ENCODE results near the gene CARD11.
A peak's percentile ranks its signal among the peaks of the same experiment; 100 is the strongest.

The CARD11 gene

DNA sequence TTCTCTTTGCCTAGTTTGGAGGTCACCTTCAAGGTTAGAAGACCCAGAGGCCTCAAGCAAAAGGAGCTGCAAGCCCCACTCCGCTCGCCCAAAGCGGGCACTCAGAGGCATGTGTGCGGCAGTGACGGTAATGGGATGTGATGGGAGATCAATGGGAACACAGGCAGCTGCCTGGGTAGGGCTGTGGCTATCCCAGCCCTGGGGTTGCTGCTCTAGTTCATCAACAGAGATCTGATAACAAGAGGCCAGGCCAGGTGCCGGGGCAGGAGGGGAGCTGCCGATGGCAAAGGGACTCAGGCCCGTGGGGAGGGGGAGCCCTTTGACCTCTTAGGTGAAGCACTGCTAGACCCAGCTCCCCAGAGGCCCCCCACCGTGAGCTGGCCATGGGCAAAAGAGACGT, 147.5 kb downstream of the CARD11 start:
- DNase-seq, result no peak

DNA sequence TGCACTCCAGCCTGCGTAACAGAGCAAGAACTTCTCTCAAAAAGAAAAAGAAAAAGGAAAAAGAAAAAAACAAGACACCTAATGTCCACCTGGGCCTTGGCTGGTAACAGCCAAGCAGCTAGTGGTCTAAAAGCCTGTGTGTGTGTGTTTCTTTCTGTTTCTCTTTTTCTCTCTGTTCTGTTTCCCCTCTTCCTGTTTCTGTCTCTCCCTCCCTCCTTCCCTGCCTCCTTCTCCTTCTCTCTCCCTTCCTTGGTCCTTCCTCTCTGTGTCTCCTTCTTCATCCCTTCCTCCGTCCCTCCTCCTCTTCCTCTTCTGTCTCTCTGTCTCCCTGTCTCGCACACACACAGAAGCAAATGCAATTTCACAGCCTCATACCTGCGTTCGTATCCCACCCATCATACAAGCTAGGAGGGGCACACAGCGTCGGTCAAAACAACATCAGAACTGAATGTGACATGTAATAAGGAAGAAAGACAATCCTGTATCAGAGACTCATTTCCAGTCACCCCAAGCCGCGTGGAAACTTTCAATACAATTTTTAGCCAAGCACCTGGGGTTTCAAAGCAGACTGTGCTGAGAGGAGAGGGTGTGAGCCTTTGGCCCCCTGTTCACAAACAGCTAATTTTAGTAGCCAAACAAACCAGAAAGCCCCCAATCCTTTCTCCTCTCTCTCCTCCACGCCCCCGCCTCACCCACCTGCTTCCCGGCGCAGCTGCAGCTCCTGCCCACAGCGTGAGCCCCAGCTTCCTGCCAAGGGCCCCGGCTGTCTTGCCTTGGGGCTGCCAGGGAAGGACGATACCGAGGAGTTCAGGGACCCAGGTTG, 149.3 kb downstream of the CARD11 start:
- DNase-seq, result peak; percentile 67

DNA sequence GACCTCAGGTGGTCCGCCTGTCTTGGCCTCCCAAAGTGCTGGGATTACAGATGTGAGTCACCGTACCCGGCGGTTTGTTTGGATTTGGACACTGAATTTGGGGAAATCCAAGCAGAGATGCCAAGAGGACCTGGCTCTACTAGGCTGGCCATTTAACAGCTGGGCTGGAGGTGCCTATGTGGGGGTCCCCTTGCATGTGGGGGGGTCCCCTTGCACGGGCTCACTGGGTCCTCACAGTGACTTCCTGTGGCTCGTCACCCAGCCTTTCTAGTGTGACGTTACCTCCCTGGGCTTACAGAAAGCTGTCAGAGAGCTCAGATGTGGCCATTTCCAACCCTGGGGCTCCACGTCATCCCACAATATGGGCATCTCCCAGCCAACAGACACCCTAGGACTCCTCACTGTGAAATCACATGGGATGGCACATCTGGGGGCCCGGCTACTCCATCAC, 150.2 kb downstream of the CARD11 start:
- DNase-seq, result no peak

DNA sequence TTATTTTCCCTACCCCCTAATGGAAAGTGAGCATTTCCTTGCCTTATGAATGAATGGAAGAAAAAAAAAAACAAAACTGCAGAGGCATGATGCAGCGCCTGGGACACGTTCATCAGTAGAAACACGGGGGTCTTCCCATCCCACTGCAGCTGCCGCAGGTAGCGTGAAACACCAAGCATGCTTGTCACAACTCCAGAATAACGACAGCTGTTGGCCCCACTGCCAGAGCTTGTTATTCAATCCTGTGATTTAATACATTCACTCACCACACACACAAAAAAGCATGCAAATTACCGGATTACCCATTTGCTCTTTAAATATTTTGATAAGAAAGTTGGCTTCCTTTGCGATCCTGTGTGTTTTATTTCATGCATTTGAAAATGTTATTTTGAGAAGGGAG, 151.1 kb downstream of the CARD11 start:
- no peak for DNase-seq

DNA sequence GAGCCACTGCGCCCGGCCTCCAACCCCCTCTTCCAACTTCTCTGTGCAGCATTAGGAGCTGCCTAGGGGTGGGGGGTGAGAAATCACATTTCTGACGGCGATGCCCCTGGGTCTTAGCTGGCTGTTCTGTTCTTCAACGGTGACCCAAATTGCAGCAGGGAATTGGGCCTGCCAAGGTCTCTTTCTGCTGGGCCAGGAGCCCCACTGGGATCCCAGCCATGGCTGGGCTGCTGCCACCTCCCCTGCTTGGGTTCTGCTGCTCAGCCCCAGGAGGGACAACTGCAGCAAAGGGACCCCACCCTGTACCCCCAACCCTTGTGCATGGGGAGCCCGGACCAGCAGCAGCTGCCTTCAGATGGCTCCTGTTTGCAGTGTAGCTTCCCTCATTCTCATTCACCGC, 155.9 kb downstream of the CARD11 start:
- DNase-seq, result no peak

DNA sequence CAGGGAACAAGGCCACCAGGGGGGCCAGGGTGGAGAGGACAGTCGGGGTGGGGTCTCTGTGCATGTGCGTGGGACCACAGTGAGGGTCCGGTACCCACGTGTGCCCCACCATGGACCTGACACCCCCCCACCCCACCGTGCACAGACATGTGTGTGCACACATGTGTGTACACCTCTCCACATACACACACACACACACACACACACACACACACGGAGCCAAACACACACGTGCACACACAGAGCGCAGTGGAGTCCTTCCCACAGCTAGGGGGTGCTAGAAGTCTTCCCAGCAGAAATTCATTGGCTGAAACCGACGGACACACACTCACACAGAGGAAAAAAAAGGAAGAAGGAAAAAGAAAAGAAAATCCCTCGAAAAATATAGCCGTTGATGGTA, 156.8 kb downstream of the CARD11 start:
- DNase-seq, result peak; percentile 49

DNA sequence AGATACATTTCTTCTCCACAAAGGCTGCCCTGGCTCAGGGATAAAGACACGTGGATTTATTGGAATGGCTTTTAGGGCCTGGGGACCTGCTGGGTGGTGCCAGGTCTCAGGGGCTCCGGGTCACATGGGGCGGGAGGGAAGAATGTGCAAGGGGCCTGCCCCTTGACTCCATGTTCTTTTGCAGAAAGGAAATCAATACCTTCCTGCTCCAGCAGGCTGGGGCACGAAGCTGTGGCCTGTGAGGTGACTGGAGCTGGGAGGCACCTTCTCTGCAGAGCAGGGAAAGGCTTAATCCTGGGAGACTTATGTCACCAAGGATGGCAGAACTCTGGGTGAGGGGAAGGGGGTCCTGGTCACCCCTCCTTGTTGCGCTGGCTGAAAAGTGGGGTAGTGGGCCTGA, 157.3 kb downstream of the CARD11 start:
- no peak for DNase-seq

DNA sequence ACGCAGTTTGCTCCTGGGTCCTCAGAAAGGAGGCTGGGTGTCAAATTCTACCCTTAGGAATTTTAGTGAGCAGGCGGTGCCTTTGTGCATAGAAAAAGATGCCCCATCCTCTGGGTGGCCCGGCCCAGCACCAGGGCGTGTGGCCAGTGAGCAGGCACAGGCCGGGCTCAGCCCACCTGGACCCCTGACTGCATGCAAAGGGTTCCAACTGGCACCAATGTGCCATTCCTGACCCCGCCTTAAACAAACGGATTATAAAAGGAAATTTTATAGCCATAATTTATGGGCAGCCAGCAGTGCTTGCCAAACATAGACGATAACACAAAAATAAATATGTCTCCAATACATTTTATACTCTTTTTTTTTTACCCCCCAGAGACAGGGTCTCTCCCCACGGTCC, 159.5 kb downstream of the CARD11 start:
- DNase-seq, result no peak

DNA sequence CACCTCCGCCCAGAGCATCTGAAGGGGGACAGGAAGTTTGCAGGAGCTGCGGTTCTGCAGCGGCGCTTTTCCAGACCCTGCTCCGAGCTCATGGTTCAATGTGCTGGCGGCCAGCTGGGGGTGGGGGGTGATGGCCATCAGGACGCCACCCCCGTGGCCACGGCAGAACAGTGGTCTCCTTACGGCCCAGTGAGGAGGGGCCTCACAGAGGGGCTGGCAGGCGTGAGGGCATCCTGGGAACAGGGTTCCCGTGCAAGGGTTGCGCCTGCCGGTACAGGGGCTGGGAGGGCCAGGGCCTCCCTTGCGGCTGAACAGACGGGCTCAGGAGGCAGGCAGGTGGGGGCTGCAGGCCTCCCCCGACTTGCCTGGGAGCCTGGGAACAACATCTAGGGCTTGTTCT, 160.6 kb downstream of the CARD11 start:
- DNase-seq, result no peak

DNA sequence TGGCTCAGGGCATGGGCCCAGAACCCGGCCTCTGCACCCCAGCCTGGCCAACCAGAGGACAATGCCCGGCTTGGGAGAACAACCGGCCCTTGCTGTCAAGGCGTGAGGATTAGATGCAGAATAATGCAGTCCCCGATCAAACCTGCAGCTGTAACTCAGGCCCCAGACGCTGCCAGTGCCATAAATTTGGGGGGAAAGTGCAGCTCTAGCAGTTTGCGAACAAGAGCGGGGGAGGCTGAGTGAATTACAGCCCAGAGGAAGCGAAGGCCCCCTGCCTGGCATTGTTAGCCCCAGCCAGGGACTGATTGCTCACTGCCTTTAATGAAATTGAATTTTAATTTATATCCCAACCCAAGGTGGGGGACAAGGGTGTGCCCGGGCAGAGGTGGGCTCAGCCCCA, 161.6 kb downstream of the CARD11 start:
- no peak for DNase-seq

DNA sequence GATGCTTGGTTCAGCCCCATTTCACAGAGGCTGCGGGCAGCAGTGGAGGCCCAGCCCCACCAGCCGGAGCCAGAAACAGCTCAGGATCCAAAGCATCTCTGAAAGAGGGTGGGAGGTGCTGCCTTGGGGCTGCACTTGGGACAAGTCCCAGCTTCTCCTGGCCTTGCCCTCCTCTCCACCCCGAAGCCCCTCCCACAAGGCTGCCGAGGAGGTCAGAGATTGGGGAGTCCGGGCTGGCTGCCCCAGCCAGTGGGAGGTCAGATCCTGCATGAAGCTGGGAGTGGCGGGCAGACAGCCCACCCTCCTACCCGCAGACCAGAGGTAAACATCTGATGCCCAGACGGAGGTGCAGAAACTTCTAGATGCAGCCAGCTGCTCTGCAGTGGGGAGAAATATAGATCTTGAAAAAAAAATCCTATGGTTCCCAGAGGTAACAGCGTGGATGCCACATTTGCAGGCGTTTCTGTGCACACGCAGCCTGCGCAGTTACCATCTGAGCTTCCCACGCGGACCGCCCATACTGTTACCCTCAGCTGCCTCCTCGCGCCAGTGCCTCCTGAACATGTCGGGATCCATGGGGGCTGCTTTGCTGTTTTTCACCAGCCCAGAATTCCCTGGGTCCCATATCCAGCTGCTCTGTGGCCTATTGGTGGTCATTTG, 162.7 kb downstream of the CARD11 start:
- DNase-seq, result no peak

DNA sequence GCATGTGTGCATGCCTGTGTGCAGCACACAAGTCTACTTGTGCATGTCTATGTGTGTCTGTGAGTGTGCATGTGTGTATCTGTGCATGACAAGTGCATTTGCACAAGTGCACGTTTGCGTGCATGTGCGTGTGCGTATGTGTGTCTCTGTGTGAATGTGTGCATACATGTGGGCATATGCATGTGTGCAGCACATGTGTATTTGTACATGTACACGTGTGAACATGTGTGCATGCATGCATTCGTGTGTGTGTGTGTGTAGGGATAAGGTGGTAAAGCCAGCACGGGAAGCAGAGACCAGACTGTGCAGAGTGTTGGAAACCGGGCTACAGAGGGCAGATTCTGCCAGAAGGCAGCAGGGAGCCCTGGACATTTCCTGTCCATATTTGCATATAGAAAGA, 163.6 kb downstream of the CARD11 start:
- no peak for DNase-seq

DNA sequence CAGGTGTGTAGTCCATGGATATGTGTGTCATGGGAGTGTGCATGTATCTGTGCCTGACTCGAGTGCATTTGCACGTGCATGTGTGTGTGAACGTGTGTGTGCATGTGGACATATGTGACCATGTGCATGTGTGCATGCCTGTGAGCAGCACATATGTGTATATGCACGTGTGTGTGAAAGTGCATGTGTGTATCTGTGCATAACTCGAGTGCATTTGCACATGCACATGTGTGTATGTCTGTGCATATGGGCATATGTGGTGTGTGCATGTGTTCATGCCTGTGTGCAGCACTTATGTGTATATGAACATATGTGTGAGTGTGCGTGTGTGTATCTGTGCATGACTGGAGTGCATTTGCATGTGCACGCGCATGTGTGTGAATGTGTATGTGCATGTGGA, 164.3 kb downstream of the CARD11 start:
- DNase-seq, result no peak

DNA sequence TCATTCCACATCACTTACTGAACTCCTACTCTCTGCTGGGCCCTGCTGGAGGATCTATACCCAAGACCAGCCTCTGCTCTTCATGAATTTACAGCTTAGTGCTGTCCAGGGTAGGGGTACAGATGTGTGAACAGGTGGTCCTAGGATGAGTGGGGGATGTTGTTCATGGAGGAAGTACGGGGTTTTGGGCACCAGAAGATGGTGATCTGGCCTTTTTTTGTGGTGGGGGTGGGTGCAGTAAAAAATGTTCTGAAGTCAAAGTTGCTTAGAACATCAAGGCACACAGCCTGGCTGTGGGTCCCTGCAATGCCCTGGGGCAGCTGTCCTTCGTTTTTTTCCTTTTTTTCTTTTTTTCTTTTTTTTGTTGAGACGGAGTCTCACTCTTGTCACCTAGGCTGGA, 165.4 kb downstream of the CARD11 start:
- no peak for DNase-seq

DNA sequence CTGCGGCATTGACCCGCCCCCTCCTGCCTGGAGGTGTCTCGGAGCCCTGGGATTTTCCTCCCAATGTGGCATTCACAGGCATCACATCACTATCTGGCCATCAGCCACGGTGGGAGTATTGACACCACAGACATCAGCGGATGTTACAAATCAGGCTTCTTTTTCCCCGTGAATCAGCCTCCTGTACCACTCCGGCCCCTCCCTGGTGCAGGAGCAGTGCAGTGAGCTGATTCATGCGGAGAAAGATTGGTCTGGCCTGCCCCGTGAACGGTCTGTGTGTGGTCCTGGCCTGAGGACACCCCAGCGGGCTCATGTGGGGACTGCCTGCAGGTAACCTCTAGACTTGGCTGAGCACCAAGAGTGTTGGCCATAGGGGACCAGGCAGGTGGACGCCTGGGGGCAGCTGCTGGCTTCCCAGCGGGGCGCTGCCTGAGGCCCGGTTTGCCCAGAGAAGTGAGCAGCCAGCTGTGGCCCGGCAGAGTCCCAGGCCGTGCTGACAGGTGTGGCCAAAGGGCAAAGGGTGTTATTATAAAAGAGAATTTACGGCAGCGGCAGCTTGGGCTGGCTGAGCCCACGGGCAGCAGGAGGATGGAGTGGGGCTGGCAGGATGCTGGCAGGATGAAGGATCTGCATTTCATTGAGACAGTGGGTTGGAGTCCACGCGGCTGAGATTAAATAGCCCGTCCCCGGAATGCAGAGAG, 167.5 kb downstream of the CARD11 start:
- no peak for DNase-seq

DNA sequence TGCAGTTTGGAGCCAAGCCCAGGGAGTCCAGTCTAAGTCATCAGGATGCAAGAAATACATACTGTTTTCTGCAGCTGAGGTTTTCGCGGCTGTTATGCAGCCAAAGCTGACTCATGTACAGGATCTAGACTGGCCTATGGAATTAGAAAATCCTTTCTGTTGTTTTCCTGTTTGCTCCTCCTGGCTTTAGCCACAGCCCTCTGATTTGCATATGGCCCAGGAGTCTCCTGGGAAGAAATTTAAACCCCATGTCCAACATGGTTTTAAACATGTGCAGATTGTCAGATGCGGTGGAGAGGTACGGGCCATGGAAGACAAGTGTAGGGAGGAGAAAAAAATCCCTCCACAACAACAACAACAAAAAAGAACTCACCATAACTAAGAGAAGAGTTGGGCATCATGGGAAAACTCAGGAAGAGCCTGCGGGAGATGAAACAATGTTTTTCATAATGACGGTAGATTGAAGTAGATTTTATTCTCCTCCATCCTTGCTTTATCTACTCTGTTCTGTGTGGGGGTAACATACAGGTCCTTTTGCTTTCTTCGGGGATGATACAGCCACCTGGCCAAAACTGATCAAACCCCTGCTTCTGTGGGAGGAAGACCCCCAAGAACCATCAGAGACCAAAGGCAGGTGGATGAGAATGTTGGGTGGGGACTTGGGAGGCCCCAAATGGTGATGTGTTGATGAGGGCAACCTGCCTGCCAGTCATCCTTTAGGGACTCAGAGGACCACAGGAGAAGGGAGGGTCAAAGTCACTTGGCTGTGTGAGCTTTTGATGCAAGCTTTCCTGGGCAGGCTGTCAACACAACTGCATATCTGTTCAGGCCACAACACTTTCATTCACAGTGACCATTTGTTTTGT, 169.7 kb downstream of the CARD11 start:
- peak; percentile 49 for DNase-seq

DNA sequence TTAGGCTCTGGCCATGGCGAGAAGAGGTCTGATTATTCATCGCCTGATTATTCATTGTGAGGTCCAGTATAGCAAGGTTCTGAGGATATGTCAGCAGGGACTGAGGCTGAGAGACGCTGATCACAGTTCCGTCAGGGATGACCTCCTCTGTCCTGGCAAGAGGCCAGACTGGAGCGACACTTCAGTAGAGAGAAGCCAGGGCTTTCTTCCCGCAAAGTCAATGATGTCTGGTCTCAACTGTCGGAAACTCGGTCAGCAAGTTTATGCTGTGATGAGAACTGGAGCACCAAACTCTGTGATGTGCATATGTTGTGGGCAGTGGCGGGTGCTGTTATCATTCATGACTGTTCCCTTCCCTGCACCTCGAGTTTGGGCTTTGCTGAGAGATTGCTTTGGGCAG, 170.5 kb downstream of the CARD11 start:
- DNase-seq, result no peak

DNA sequence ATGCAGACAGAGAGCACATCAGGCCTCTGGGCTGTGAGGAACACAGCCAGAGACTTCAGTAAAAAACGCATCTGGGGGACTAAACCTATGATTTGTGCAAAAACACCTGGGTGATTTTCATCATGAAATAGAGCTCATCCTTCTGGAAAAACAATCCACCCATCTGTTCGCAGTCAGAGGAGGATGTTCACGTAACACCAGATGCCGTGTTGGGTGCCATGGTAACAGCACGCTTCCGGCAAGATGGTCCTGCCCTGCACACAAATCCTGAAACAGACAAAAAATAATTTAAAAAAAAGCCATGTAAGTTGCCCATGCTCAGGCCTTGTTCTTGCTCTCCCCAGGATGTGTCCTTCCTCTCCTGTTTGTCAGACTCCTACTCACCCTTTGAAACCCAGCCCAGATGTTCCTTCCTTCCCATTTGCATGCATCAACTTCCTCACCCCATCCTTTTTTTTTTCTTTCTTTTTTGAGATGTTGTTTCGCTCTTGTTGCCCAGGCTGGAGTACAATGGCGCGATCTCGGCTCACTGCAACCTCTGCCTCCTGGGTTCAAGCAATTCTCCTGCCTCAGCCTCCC, 171.3 kb downstream of the CARD11 start:
- DNase-seq, result no peak

DNA sequence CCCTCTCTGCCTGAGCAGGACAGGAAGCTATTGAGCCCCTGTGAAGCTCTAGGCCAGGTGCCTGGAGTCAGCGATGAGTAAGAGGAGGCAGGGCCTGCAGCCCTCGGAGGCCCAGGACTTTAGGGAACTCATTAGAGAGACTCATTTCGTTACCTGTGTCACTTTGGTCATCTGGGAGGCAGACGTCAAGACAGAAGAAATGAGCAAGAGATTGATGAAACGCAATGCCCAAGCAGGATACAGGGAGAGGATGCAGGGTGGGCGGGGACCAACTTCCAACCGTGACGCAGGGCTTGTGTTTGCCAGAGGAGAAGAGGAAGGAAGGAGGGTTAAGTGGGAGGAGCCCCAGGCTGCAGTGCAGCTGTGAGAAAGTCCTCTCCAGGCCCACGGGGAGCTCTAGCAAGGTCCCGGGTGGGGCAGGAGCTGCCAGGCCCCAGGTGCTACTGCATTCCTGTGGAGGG, 173.2 kb downstream of the CARD11 start:
- peak; percentile 76 for DNase-seq

DNA sequence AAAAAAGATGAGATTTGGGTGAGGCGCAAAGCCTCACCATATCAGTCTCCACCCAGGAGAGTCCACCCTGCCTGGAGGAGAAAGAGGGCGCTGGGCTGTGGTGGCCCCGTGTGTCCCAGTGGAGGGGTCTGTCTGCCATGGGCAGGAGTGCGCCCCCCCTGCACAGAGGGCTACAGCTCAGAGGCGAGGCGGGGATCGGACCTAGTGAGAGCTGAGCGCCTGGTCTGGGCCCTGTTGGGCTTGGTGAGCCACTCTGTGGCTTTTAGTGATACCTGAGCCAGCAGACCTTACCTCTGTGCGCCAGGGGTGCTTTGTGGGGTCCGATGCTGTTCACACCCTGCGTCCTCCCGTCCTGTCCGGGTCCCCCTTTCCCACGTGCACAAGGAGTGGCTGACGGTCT, 173.7 kb downstream of the CARD11 start:
- DNase-seq, result no peak

DNA sequence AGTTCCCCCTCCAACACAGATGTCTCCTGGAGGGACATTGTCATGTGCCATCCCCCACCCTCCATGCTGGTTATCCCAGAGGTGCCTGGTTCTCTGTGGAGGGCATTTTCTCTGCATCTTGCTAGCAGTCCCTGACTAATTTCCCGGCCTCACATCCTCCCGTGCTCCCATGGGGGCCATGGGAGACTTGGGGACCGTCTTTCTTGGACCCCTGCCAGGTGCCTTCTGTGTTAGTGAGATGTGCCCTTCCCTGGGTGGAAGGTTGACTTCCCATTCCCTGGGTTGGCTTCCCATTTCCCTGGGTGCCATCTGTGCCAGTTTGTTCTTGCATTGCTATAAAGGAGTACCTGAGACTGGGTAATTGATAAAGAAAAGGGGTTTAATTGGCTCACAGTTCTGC, 177.1 kb downstream of the CARD11 start:
- no peak for DNase-seq

DNA sequence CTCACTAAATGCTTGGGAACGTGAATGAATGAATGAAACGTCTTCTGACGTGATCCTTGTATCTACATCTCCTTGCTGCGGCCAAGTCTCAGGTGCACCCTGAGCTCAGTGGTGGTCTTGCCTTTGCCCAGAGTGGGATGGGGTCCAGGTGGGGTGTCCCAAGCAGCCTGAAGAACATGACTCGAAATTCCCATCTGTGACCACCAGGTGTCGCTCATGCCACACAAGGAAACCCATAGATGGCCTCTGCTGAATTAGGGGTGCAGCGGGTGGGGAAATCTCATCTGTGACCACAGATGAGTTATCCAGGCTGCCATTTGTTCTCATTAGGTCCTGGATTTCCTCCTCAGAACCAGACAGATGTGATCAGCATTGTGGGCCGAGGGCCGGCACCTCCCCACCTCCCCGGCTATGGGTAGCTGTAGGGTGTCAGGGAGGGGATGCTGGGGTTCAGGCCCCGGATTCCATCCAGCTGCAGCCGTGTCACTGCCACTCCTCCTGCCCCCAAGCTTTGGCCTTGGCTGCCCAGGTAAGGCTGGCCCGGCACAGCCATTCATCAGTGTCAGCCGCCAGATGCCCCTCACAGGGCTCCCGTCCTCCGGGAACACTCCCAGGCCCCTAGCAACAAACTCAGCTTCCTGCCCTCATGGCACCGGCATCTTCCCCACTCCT, 178.5 kb downstream of the CARD11 start:
- DNase-seq, result peak; percentile 74

Measured in stimulated activated CD4-positive, alpha-beta T cell treated with anti-CD3 and anti-CD28 coated beads, Interleukin-1b, Interleukin-23, amount 100 ng/mL, for 48 hours (primary cell).